OCI-LY7 (cell line): ENCODE measurements around the gene SETBP1. TPM values are rescaled to one million over a fixed set of nuclear protein-coding genes. Genes with fewer than 3 reads are reported as not detected.

ENCODE experiments used
- BruUV-seq: library from RNA; stranded (reverse); fragments of 400-500 nt; replicated peaks from 2 replicates; lab custom pipeline; 2021; lab: Mats Ljungman, UMichigan
- CTCF ChIA-PET: fragments of 300-600 bp; sonication (Branson Sonifier 250); formaldehyde crosslinking; loops from one replicate; lab custom pipeline; 2022; ENCODE audit warnings: antibody characterized with exemption; ENCODE audit not compliant: unreplicated experiment; lab: Charles Lee
- POLR2A ChIA-PET: fragments of 300-600 bp; sonication (Branson Sonifier 250); formaldehyde crosslinking; loops from one replicate; lab custom pipeline; 2022; ENCODE audit warnings: antibody characterized with exemption; lab: Charles Lee
- DNase-seq: peaks from one replicate; pipeline ENCODE4 v3.0.0-alpha.2; 2015; ENCODE audit warnings: low spot score
- H2AFZ ChIP-seq: fragments of 200-600 bp; sonication (generic), shearing (Covaris generic); 2 replicates; pipeline ENCODE4 v1.6.1; 2014; ENCODE audit warnings: mild to moderate bottlenecking, antibody characterized with exemption, low read length, moderate library complexity
- H3K27ac ChIP-seq: fragments of 200-600 bp; sonication (generic); 2 replicates; pipeline ENCODE4 v1.5.1; 2014; ENCODE audit warnings: mixed run types, low read depth, mild to moderate bottlenecking, moderate library complexity, low read length, inconsistent platforms; ENCODE audit not compliant: poor library complexity, severe bottlenecking
- H3K36me3 ChIP-seq: fragments of 200-600 bp; sonication (generic); 2 replicates; pipeline ENCODE4 v1.6.1; 2014; ENCODE audit warnings: mild to moderate bottlenecking, antibody characterized with exemption, low read length, moderate library complexity, mixed read lengths; ENCODE audit not compliant: insufficient read depth
- H3K4me1 ChIP-seq: fragments of 200-600 bp; sonication (generic); 2 replicates; pipeline ENCODE4 v1.5.1; 2014; ENCODE audit warnings: mild to moderate bottlenecking, low read length; ENCODE audit not compliant: insufficient read depth, poor library complexity, severe bottlenecking
- H3K4me2 ChIP-seq: fragments of 200-600 bp; sonication (generic); 2 replicates; pipeline ENCODE4 v1.6.1; 2014; ENCODE audit warnings: mild to moderate bottlenecking, low read length
- H3K4me3 ChIP-seq: fragments of 200-600 bp; sonication (generic); 2 replicates; pipeline ENCODE4 v1.5.1; 2014; ENCODE audit warnings: mild to moderate bottlenecking, low read depth, low read length; ENCODE audit not compliant: poor library complexity, severe bottlenecking
- H3K79me2 ChIP-seq: fragments of 200-600 bp; sonication (generic); 2 replicates; pipeline ENCODE4 v1.6.1; 2016; ENCODE audit warnings: low read depth, mild to moderate bottlenecking, low read length, moderate library complexity, mixed read lengths; ENCODE audit not compliant: insufficient read depth
- H3K9me2 ChIP-seq: fragments of 200-600 bp; sonication (generic); 2 replicates; pipeline ENCODE4 v1.6.1; 2016; ENCODE audit warnings: mild to moderate bottlenecking, low read length, mixed read lengths; ENCODE audit not compliant: insufficient read depth
- H3K9me3 ChIP-seq: fragments of 200-600 bp; sonication (generic); 2 replicates; pipeline ENCODE4 v1.6.1; 2014; ENCODE audit warnings: mild to moderate bottlenecking, mixed run types, low read length, mixed read lengths
- H4K20me1 ChIP-seq: fragments of 200-600 bp; sonication (generic); 2 replicates; pipeline ENCODE4 v1.6.1; 2014; ENCODE audit warnings: mild to moderate bottlenecking, antibody characterized with exemption, low read length, moderate library complexity, mixed read lengths; ENCODE audit not compliant: insufficient read depth
- CTCF ChIP-seq: fragments of 200-600 bp; sonication (generic); conservative IDR thresholded peaks from 2 replicates; pipeline ENCODE4 v1.5.1; 2014; ENCODE audit warnings: mild to moderate bottlenecking, antibody characterized with exemption, low read length, moderate library complexity, mixed read lengths
- EZH2phosphoT487 ChIP-seq: fragments of 200-600 bp; sonication (generic); IDR thresholded peaks from 2 replicates; pipeline ENCODE4 v1.6.1; 2018; ENCODE audit warnings: low read depth, borderline replicate concordance, mild to moderate bottlenecking, mixed run types, antibody characterized with exemption, low read length, moderate library complexity, mixed read lengths
- intact Hi-C: fragments of 100-400 bp; cut with micrococcal nuclease; formaldehyde crosslinking; loops from one replicate; pipeline ENCODE4 v1.10.0; 2022; ENCODE audit not compliant: unreplicated experiment
- total RNA-seq, 2 experiments: library from RNA; depleted of rRNA in 1 of 2; stranded (reverse); fragments of >200 nt in 1 of 2; shearing (Covaris generic) in 1 of 2; gene quantifications; 2 replicates each; pipeline ENCODE4 v1.2.3, GENCODE V29; 2014 to 2022

Gene SETBP1
- total RNA-seq, 2 experiments from 2014 or later, result 2.6 to 9.1 TPM

GRCh38 chr18:44898498-44898897, 217.8 kb downstream of the SETBP1 start:
- Histone ChIP-seq H3K4me1 (no peaks in the 10 kb centered on the region), H3K9me3 (no peaks in the 10 kb centered on the region), H3K79me2 (no peaks in the 10 kb centered on the region), H2AFZ (no peak overlapping the region), H3K27ac (no peak overlapping the region), H3K9me2 (no peaks in the 10 kb centered on the region), H3K4me2 (no peak overlapping the region), H4K20me1 (no peaks in the 10 kb centered on the region), H3K36me3 (no peaks in the 10 kb centered on the region), H3K4me3 (no peak overlapping the region)
- intact Hi-C loops, result loop anchor here (10.0 kb wide), 1 partner anchor 224 kb away; no protein-coding TSS in a partner anchor
- CTCF ChIA-PET, result no interaction called here
- POLR2A ChIA-PET, result no interaction called here
- no peak for DNase-seq
- no peak for TF ChIP-seq EZH2phosphoT487
- TF ChIP-seq CTCF, result no peak
- BruUV-seq, result no TSS peak

DNA sequence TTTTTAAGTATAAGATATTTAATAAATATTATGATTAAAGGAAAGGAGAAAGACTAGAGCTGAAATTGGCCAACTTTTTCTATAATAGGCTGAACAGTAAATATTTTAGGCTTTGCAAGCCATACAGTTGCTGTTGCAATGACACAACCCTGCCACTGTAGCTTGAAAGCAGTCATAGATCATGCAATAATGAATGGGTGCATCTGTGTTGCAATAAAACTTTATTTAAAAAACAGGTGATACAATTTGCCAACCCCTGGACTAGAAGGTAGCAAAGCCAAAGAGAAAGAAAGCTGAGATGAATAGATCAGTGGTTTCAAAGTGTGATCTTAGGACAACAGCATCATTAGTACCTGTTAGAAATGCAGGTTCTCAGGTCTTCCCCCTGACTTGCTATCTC, 219.1 kb downstream of the SETBP1 start:
- intact Hi-C loops, result loop anchor here (10.0 kb wide), 2 partner anchors 225 to 315 kb away; no protein-coding TSS in a partner anchor
- Histone ChIP-seq H3K27ac (no peak overlapping the region), H3K9me2 (no peaks in the 10 kb centered on the region), H3K79me2 (no peaks in the 10 kb centered on the region), H3K4me3 (no peak overlapping the region), H3K36me3 (no peaks in the 10 kb centered on the region), H3K4me2 (no peak overlapping the region), H3K9me3 (no peaks in the 10 kb centered on the region), H4K20me1 (no peaks in the 10 kb centered on the region), H3K4me1 (no peaks in the 10 kb centered on the region), H2AFZ (no peak overlapping the region)
- ChIA-PET CTCF (interaction anchor here (0.6 kb wide), 1 partner anchor 1141 kb away, joined by 4 read pairs; no protein-coding TSS in a partner anchor), POLR2A (no interaction called here)
- no TSS peak for BruUV-seq
- TF ChIP-seq CTCF (0 out of 2 replicates have a peak, but pooled peaks have one; percentile 14), EZH2phosphoT487 (no peak)
- no peak for DNase-seq

DNA sequence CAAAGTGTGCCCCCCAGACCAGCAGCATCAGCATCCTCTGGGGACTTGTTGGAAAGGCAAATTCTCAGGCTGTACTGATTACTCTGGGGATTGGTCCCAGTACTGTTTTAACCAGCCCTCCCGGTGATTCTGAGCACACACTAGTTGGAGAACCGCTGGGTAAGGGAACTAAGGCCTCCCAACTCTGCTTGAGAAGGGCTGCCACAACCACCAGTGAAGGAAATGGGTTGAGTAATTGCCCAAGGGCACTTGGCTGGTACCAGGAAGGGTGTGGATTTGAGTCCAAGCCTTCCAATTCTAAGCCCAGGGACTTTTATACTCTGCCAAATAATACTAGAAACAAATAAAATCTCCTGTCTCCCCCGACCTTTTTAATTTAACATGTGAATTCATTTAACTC, 219.9 kb downstream of the SETBP1 start:
- no peaks in the 10 kb centered on the region for H3K9me3 ChIP-seq
- H3K79me2 ChIP-seq, result no peaks in the 10 kb centered on the region
- no peak overlapping the region for H3K4me2 ChIP-seq
- no peak overlapping the region for H2AFZ ChIP-seq
- intact Hi-C loops, result loop anchor here (10.0 kb wide), 1 partner anchor 314 kb away; no protein-coding TSS in a partner anchor
- no TSS peak for BruUV-seq
- no peaks in the 10 kb centered on the region for H3K9me2 ChIP-seq
- no peaks in the 10 kb centered on the region for H3K36me3 ChIP-seq
- ChIA-PET POLR2A (interaction anchor here (0.7 to 1.0 kb wide), 2 partner anchors 8 to 12 kb away, joined by 3 to 5 read pairs; no protein-coding TSS in a partner anchor), CTCF (no interaction called here)
- TF ChIP-seq CTCF, result no peak
- TF ChIP-seq EZH2phosphoT487, result no peak
- no peak overlapping the region for H3K4me3 ChIP-seq
- H3K27ac ChIP-seq, result no peak overlapping the region
- H3K4me1 ChIP-seq, result no peaks in the 10 kb centered on the region
- no peak for DNase-seq
- no peaks in the 10 kb centered on the region for H4K20me1 ChIP-seq
